Colonic mucosa (tissue), 4 donors: Measurements from ENCODE around the gene CRPPA. TPM values are rescaled to one million over a fixed set of nuclear protein-coding genes. Genes with fewer than 3 reads are reported as not detected.

Experiments used
- DNase-seq: peaks from one replicate; pipeline ENCODE4 v3.0.0-alpha.2; 2020
- H3K27ac ChIP-seq: fragments of 200-600 bp; one replicate; pipeline ENCODE4 v1.8.0; 2021
- H3K27me3 ChIP-seq: fragments of 200-600 bp; one replicate; pipeline ENCODE4 v1.8.0; 2021
- H3K36me3 ChIP-seq: fragments of 200-600 bp; one replicate; pipeline ENCODE4 v1.8.0; 2021
- H3K4me1 ChIP-seq: fragments of 200-600 bp; one replicate; pipeline ENCODE4 v1.8.0; 2021; ENCODE audit warnings: mild to moderate bottlenecking
- H3K4me3 ChIP-seq: fragments of 200-600 bp; one replicate; pipeline ENCODE4 v1.8.0; 2021
- H3K9ac ChIP-seq, 2 donors: one replicate each; pipeline ENCODE4 v1.7.0; 2013; ENCODE audit warnings: control low read depth in 2 of 2, low read depth in 2 of 2, low read length in 2 of 2
- H3K9me3 ChIP-seq: fragments of 200-600 bp; one replicate; pipeline ENCODE4 v1.8.0; 2021
- intact Hi-C: fragments of 100-400 bp; cut with DNase I; formaldehyde crosslinking; loops from one replicate; pipeline ENCODE4 v1.14.1; 2022
- total RNA-seq, 2 donors: library from RNA; stranded (reverse); fragmentation: NEBNext Ultra II Directional in 1 of 2; extraction: Animal tissue kit (Norgen Biotek cat#: 25700) in 1 of 2; gene quantifications; one replicate each; pipeline ENCODE4 v1.2.1, GENCODE V29; 2021
- TF ChIP-seq, protein P1 (sequence below): fragments of 200-600 bp; IDR thresholded peaks from one replicate; pipeline ENCODE4 v1.8.0; 2022; ENCODE audit warnings: antibody characterized with exemption, mild to moderate bottlenecking
- donor health status: healthy.
- donor health status: DM: no; HTN: no; CAD: no.
- donor health status: DM: no; HTN: no; CAD: no.

The CRPPA gene
- total RNA-seq, 2 donors from 2014 or later, result 1.9 to 2.4 TPM

DNA sequence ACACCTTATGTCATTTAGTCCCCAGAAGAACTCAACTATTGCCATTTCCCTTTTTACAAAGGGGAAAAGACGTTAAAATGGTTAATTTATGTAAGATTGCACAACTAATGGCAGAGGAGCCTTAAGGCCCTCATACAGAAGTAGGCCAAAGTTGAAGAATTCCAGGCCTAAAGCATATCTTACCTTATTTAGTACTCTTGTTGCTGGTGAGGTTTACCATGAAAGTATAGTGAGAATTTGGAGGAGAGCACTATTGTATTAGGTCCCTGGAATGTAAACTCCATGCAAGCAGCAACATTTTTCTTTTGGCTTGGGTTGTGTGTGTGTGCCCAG lies 731 bp upstream of the CRPPA start:
- TF ChIP-seq, protein P1, sequence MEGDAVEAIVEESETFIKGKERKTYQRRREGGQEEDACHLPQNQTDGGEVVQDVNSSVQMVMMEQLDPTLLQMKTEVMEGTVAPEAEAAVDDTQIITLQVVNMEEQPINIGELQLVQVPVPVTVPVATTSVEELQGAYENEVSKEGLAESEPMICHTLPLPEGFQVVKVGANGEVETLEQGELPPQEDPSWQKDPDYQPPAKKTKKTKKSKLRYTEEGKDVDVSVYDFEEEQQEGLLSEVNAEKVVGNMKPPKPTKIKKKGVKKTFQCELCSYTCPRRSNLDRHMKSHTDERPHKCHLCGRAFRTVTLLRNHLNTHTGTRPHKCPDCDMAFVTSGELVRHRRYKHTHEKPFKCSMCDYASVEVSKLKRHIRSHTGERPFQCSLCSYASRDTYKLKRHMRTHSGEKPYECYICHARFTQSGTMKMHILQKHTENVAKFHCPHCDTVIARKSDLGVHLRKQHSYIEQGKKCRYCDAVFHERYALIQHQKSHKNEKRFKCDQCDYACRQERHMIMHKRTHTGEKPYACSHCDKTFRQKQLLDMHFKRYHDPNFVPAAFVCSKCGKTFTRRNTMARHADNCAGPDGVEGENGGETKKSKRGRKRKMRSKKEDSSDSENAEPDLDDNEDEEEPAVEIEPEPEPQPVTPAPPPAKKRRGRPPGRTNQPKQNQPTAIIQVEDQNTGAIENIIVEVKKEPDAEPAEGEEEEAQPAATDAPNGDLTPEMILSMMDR, result no peak
- Histone ChIP-seq H3K9me3 (no peaks in the 10 kb centered on the region), H3K27ac (peak overlapping the region; percentile 98), H3K4me1 (peaks cover 5% of the 10 kb centered on the region), H3K36me3 (no peaks in the 10 kb centered on the region), H3K27me3 (no peaks in the 10 kb centered on the region), H3K9ac (peak overlapping the region in 1 of 2 donors; percentile 82), H3K4me3 (no peak overlapping the region)
- DNase-seq, result no peak
- intact Hi-C loops, result loop anchor here (10.0 kb wide), 1 partner anchor 337 kb away; no protein-coding TSS in a partner anchor

- Histone ChIP-seq H3K9me3 (no peaks in the 10 kb centered on the region), H3K27ac (peak overlapping the region; percentile 98), H3K9ac (peak overlapping the region; percentile 82 to 85), H3K36me3 (no peaks in the 10 kb centered on the region), H3K27me3 (no peaks in the 10 kb centered on the region), H3K4me3 (peak overlapping the region; percentile 51), H3K4me1 (peaks cover 5% of the 10 kb centered on the region)
- peak; percentile 91 for DNase-seq
- TF ChIP-seq, protein P1, result peak; percentile 19
- intact Hi-C loops, result loop anchor here (10.0 kb wide), 1 partner anchor 336 kb away; no protein-coding TSS in a partner anchor
These were observed 547 bp downstream of the CRPPA start for GRCh38 chr7:16420649-16421332.

DNA sequence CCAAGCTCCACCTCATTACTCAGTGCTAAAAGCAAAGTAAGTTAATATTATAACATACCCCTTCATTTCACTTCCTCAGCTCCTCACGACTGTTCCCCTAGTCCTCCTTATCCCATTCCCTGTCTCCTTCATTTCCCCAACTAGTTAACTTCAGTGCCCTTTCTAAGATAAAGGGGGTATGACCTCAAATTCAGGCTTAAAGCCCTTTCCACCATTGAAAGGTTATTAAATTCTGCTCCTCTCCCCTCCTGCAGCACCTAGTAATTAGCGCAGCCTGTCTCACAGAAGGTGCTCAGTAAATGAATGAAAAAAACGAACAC lies 1.0 kb downstream of the CRPPA start:
- no peak for DNase-seq
- intact Hi-C loops, result loop anchor here (10.0 kb wide), 1 partner anchor 335 kb away; no protein-coding TSS in a partner anchor
- peak overlapping the region; percentile 98 for H3K27ac ChIP-seq
- H3K27me3 ChIP-seq, result no peaks in the 10 kb centered on the region
- no peaks in the 10 kb centered on the region for H3K36me3 ChIP-seq
- H3K9me3 ChIP-seq, result no peaks in the 10 kb centered on the region
- TF ChIP-seq, protein P1, result no peak
- peak overlapping the region; percentile 51 for H3K4me3 ChIP-seq
- peaks cover 5% of the 10 kb centered on the region for H3K4me1 ChIP-seq
- peak overlapping the region in 1 of 2 donors; percentile 82 for H3K9ac ChIP-seq

DNA sequence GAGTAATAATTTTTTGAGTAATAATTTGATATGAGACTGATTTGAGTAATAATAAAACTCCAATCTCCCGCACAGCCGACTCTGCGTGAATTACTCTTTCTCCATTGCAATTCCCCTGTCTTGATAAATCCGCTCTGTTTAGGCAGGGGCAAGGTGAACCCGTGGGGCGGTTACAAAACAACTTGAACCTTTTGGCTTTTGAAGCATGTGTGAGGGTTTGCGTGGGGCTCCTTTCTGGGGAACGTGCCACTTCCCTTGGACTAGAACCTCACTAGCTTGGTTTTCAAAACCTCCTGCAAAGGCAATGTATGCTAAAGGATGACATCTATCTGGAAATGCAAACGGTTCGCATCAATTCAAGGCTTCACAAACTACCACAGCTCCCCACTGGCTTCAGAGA lies 1.5 kb downstream of the CRPPA start:
- no peaks in the 10 kb centered on the region for H3K9me3 ChIP-seq
- DNase-seq, result no peak
- intact Hi-C loops, result loop anchor here (10.0 kb wide), 1 partner anchor 335 kb away; no protein-coding TSS in a partner anchor
- H3K9ac ChIP-seq, result peak overlapping the region in 1 of 2 donors; percentile 82
- peak overlapping the region; percentile 51 for H3K4me3 ChIP-seq
- peaks cover 5% of the 10 kb centered on the region for H3K4me1 ChIP-seq
- no peaks in the 10 kb centered on the region for H3K27me3 ChIP-seq
- H3K27ac ChIP-seq, result peak overlapping the region; percentile 98
- H3K36me3 ChIP-seq, result no peaks in the 10 kb centered on the region
- TF ChIP-seq, protein P1, result no peak

DNA sequence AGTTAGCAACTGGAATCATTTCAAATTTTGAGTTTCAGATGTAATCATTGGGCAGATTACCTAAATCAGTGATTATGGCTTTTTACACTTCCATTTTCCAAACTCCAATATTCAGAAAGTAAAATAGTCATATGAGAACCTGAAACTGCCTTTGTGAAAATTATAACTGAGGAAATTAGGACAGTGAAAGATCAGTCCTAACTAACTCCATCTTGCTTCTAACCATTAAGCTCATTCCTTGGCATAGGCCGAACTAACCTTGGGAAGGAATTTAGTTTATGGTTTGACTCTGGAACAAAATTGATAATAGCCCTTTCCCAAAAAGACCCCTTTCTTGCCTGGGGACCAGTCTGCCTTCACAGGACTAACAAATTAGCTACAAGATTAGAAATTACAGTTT lies 2.2 kb downstream of the CRPPA start:
- Histone ChIP-seq H3K27me3 (no peaks in the 10 kb centered on the region), H3K36me3 (no peaks in the 10 kb centered on the region), H3K9me3 (no peaks in the 10 kb centered on the region), H3K4me3 (no peak overlapping the region), H3K9ac (no peak overlapping the region), H3K4me1 (peaks cover 5% of the 10 kb centered on the region), H3K27ac (no peak overlapping the region)
- no peak for DNase-seq
- TF ChIP-seq, protein P1, result no peak
- intact Hi-C loops, result no loop called here
